Right hindlimb (tissue), 1 donor: ENCODE results near the gene ADAMTS12.
"Not testable (repeated sequence)": the region's sequence is repeated elsewhere in the genome, so short reads cannot be mapped to it uniquely, and the experiment has no call there.

Experiments used
- DNase-seq: peaks from one replicate; pipeline ENCODE4 v3.0.0-alpha.2; 2018

ADAMTS12 gene

DNA sequence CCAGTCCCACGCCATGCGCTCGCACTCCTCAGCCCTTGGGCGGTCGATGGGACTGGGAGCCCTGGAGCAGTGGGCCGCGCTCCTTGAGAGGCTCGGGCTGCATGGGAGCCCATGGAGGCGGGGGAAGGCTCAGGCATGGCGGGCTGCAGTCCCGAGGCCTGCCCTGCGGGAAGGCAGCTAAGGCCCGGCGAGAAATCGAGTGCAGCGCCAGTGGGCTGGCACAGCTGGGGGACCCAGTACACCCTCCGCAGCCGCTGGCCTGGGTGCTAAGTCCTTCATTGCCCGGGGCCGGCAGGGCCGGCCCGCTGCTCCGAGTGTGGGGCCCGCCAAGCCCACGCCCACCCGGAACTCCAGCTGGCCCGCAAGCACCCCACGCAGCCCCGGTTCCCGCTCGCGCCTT, 376.4 kb downstream of the ADAMTS12 start:
- DNase-seq = not testable (repeated sequence)

- no peak for DNase-seq
These were observed 378.2 kb downstream of the ADAMTS12 start for GRCh38 chr5:33513462-33514185.

GRCh38 chr5:33509036-33509435, 382.8 kb downstream of the ADAMTS12 start:
- DNase-seq = no peak

DNA sequence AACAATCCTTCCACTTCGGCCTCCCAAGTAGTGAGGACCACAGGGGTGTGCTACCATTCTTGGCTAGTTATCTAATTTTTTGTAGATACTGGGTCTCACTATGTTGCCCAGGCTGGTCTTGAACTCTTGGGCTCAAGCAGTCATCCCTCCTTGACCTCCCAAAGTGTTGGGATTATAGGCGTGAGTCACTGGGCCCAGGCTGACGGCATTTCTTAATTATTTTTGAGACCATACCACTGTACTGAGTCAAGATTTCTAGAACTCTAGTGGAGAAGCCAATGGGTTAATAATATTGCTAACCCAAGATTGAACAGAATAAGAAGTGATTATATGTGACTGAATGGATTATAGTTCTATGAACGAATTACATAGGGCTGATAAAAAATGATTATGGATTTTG, 384.4 kb downstream of the ADAMTS12 start:
- no peak for DNase-seq

- no peak for DNase-seq
These were observed 387.2 kb downstream of the ADAMTS12 start for GRCh38 chr5:33504570-33504969.

- no peak for DNase-seq
These were observed 389.9 kb downstream of the ADAMTS12 start for GRCh38 chr5:33501899-33502298.

DNA sequence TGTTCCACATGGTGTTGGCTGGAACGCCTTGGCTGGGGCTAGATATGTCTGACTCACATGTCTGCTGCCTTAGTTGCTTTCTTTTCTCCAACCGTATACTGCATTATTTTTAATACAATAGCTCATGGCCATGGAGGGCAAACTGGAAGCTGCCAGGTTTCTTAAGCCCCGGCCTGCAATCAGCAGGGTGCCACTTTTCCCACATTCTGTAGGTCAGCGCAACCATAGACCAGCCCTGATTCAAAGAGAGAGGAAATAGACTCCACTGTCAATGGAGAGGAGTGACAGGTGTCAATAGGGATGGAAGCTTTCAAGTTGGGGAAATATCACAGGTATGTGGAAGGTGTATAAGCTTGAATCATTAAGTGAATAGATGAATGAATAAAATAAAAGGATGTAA, 390.5 kb downstream of the ADAMTS12 start:
- no peak for DNase-seq

GRCh38 chr5:33494466-33494865, 397.3 kb downstream of the ADAMTS12 start:
- no peak for DNase-seq

- no peak for DNase-seq
These were observed 399.8 kb downstream of the ADAMTS12 start for GRCh38 chr5:33491941-33492340.

- no peak for DNase-seq
These were observed 401.6 kb downstream of the ADAMTS12 start for GRCh38 chr5:33490071-33490665.

DNA sequence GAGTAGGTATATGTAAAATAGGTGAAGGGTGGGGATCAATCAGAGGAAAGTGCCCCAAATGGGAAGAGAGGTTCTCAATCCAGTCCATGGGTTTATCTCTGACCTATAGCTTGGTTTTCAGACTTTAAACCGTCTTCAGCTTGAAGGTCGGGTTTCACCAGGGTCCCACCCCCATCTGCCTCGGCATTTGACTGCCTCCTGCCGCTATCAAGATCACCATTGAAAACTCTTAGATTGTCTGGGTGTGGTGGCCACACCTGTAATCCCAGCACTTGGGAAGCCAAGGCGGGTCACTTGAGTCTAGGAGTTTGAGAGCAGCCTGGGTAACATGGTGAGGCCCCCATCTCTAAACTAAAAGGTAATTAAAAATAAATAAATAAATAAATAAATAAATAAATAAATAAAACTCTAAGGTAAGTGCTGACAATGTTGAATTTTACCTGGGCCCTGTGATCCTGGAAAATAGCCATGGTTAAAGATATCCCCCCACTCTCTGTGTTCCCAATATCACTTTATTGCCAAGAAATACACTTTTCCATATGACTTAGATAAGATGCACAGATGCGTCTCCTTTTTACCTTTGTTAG, 402.2 kb downstream of the ADAMTS12 start:
- no peak for DNase-seq

- no peak for DNase-seq
These were observed 403.0 kb downstream of the ADAMTS12 start for GRCh38 chr5:33488558-33489355.

GRCh38 chr5:33487236-33487635, 404.6 kb downstream of the ADAMTS12 start:
- no peak for DNase-seq

- DNase-seq = no peak
These were observed 409.5 kb downstream of the ADAMTS12 start for GRCh38 chr5:33482335-33482734.

GRCh38 chr5:33480876-33481275, 410.9 kb downstream of the ADAMTS12 start:
- DNase-seq = no peak

- DNase-seq = no peak
These were observed 412.5 kb downstream of the ADAMTS12 start for GRCh38 chr5:33479311-33479710.

GRCh38 chr5:33477816-33478215, 414.0 kb downstream of the ADAMTS12 start:
- DNase-seq = no peak

- no peak for DNase-seq
These were observed 414.8 kb downstream of the ADAMTS12 start for GRCh38 chr5:33476992-33477391.

GRCh38 chr5:33475706-33476105, 416.1 kb downstream of the ADAMTS12 start:
- no peak for DNase-seq

GRCh38 chr5:33474931-33475499, 416.8 kb downstream of the ADAMTS12 start:
- no peak for DNase-seq

- no peak for DNase-seq
These were observed 417.8 kb downstream of the ADAMTS12 start for GRCh38 chr5:33474004-33474403.
